B cell (primary cell): ENCODE results near the gene HSD17B4. TPM values are rescaled to one million over a fixed set of nuclear protein-coding genes. Genes with fewer than 3 reads are reported as not detected.

Source experiments
- ATAC-seq: fragments of 200-7000 bp; cut with Tn5 transposase; one replicate; pipeline ENCODE4 v1.10.0; 2021; ENCODE audit warnings: low read depth, mild to moderate bottlenecking, moderate number of reproducible peaks, moderate library complexity
- CTCF ChIA-PET: fragments of 350-600 bp; sonication (Branson Sonifier 250); formaldehyde crosslinking; loops from one replicate; lab custom pipeline; 2021; ENCODE audit warnings: antibody characterized with exemption, inconsistent platforms; lab: Charles Lee
- POLR2A ChIA-PET: fragments of 350-600 bp; sonication (Branson Sonifier 250); formaldehyde crosslinking; loops from one replicate; lab custom pipeline; 2021; ENCODE audit warnings: antibody characterized with exemption; lab: Charles Lee
- DNase-seq: peaks from one replicate; pipeline ENCODE4 v3.0.0; 2013
- H2AFZ ChIP-seq: 2 replicates; pipeline ENCODE4 v1.6.1; 2012; ENCODE audit warnings: mild to moderate bottlenecking, low read depth, low read length; ENCODE audit not compliant: insufficient read depth, poor library complexity, severe bottlenecking
- H3K27ac ChIP-seq, 2 donors: 1 replicate in 1 of 2; 2 replicates in 1 of 2; pipeline ENCODE4 v1.5.1; 2012 to 2013; ENCODE audit warnings: low read length in 2 of 2, mild to moderate bottlenecking in 2 of 2, moderate library complexity in 1 of 2
- H3K27me3 ChIP-seq, 4 experiments: fragments of 200-600 bp in 1 of 4; sonication (generic) in 1 of 4; replicated peaks in 1 of 4; 1 replicate in 2 of 4; 2 replicates in 2 of 4; pipeline versions ENCODE4 v1.6.1 to v1.7.0; 2013 to 2016; ENCODE audit warnings: low read length in 3 of 4, mild to moderate bottlenecking in 2 of 4, mixed read lengths in 1 of 4, moderate library complexity in 1 of 4; ENCODE audit not compliant: insufficient read depth in 4 of 4, control insufficient read depth in 3 of 4; ENCODE audit errors: control extremely low read depth in 1 of 4
- H3K36me3 ChIP-seq, 2 experiments: replicated peaks in 1 of 2; 1 replicate in 1 of 2; 2 replicates in 1 of 2; pipeline versions ENCODE4 v1.6.1 to v1.7.1; 2013; ENCODE audit warnings: low read length in 1 of 2; ENCODE audit not compliant: insufficient read depth in 2 of 2, control insufficient read depth in 1 of 2; ENCODE audit errors: control extremely low read depth in 1 of 2, extremely low read depth in 1 of 2
- H3K4me1 ChIP-seq, 2 donors: fragments of 200-600 bp in 1 of 2; sonication (generic) in 1 of 2; 1 replicate in 1 of 2; 2 replicates in 1 of 2; pipeline versions ENCODE4 v1.5.1 to v1.6.1; 2013 to 2017; ENCODE audit warnings: low read length in 2 of 2; ENCODE audit not compliant: control insufficient read depth in 2 of 2, insufficient read depth in 2 of 2
- H3K4me2 ChIP-seq: replicated peaks from 2 replicates; pipeline ENCODE3; 2012; ENCODE audit warnings: mild to moderate bottlenecking, low read depth, low read length; ENCODE audit not compliant: poor library complexity, severe bottlenecking
- H3K4me3 ChIP-seq, 5 experiments: fragments of 200-600 bp in 1 of 5; sonication (generic) in 1 of 5; 1 replicate in 3 of 5; 2 replicates in 2 of 5; pipeline versions ENCODE4 v1.5.1 to v1.7.0; 2011 to 2016; ENCODE audit warnings: low read length in 4 of 5, mild to moderate bottlenecking in 4 of 5, low read depth in 2 of 5, control low read depth in 1 of 5, moderate library complexity in 1 of 5; ENCODE audit not compliant: insufficient read depth in 1 of 5; ENCODE audit errors: control extremely low read depth in 1 of 5, extremely low read depth in 1 of 5
- H3K79me2 ChIP-seq: fragments of 200-600 bp; sonication (generic); one replicate; pipeline ENCODE4 v1.6.0; 2016; ENCODE audit warnings: low read length; ENCODE audit not compliant: control insufficient read depth, insufficient read depth
- H3K9ac ChIP-seq: fragments of 200-600 bp; sonication (generic); 2 replicates; pipeline ENCODE4 v1.6.1; 2017; ENCODE audit warnings: mild to moderate bottlenecking, low read length, moderate library complexity
- H3K9me3 ChIP-seq, 3 donors: one replicate each; pipeline versions ENCODE4 v1.6.1 to v1.7.1; 2013; ENCODE audit warnings: low read length in 2 of 3; ENCODE audit not compliant: control insufficient read depth in 2 of 3, insufficient read depth in 1 of 3; ENCODE audit errors: control extremely low read depth in 1 of 3
- H4K20me1 ChIP-seq: 2 replicates; pipeline ENCODE4 v1.6.0; 2012; ENCODE audit warnings: mild to moderate bottlenecking, low read length; ENCODE audit not compliant: insufficient read depth, control insufficient read depth, poor library complexity, severe bottlenecking
- H3K27ac Mint-ChIP-seq: one replicate; pipeline ENCODE4 v1.8.0; 2021; ENCODE audit warnings: mixed read lengths
- H3K27me3 Mint-ChIP-seq: one replicate; pipeline ENCODE4 v1.8.0; 2021; ENCODE audit warnings: mixed read lengths
- H3K4me1 Mint-ChIP-seq: one replicate; pipeline ENCODE4 v1.8.0; 2021; ENCODE audit warnings: mixed read lengths
- H3K4me3 Mint-ChIP-seq: one replicate; pipeline ENCODE4 v1.8.0; 2021; ENCODE audit warnings: mixed read lengths
- H3K9me3 Mint-ChIP-seq: one replicate; pipeline ENCODE4 v1.8.0; 2022; ENCODE audit warnings: mixed read lengths; ENCODE audit not compliant: insufficient read depth
- EZH2 ChIP-seq: IDR thresholded peaks from 2 replicates; pipeline ENCODE4 v1.6.1; 2012; ENCODE audit warnings: borderline replicate concordance, low read depth, mild to moderate bottlenecking, moderate library complexity, low read length; ENCODE audit not compliant: insufficient read depth, poor library complexity, severe bottlenecking
- WGBS: methylation state at CpG from one replicate; pipeline ENCODE4 v1.1.5; 2013; ENCODE audit warnings: missing lambda C conversion rate; ENCODE audit not compliant: insufficient coverage; 5-methylcytosine and 5-hydroxymethylcytosine counted together
- intact Hi-C: fragments of 100-400 bp; cut with micrococcal nuclease; formaldehyde crosslinking; loops from one replicate; pipeline ENCODE4 v1.10.0; 2022
- polyA plus RNA-seq: library from polyadenylated mRNA; depleted of rRNA; stranded (reverse); fragments of >200 nt; gene quantifications from 2 replicates; pipeline ENCODE4 v1.2.3, GENCODE V29; 2012
- total RNA-seq, 2 donors: library from RNA; stranded (reverse); fragments of 120-200 nt in 1 of 2; gene quantifications; 1 replicate in 1 of 2; 2 replicates in 1 of 2; pipeline versions ENCODE4 v1.2.3 to v1.2.4, GENCODE V29; 2013 to 2022
- TF ChIP-seq, protein P1 (sequence below): fragments of 200-600 bp; IDR thresholded peaks from one replicate; pipeline ENCODE4 v1.8.0; 2022; ENCODE audit warnings: antibody characterized with exemption, mild to moderate bottlenecking

The HSD17B4 gene
- total and polyA plus RNA-seq, 2 donors (not counting 1 experiment from before 2014, with no cell fraction given): 114 to 125 TPM

DNA sequence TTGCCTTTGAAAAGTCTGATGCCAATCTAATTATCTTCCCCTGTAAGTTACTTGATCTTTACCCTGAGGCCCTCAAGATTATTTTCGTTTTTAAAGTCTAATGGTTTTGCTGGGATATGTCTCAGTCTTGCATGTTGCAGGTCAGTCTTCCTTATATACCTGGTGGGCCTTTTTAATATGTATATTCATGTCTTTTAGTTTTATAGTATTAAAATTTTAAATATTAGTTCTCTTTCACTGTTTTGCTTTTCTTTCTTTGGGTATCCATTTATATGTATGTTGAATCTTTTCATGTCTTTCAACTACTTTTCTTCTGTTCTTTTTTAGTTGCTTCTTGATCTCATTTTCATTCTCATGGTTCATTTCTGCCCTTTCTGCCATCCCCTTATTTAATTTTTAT is 68.9 kb downstream of the HSD17B4 start:
- Histone ChIP-seq H2AFZ (no peak overlapping the region), H3K27ac (no peak overlapping the region), H3K4me2 (no peak overlapping the region), H3K4me3 (no peak overlapping the region), H3K4me1 (no peaks in the 10 kb centered on the region), H3K79me2 (no peaks in the 10 kb centered on the region), H3K9me3 (no peaks in the 10 kb centered on the region), H3K36me3 (peaks cover 3 to 6% of the 10 kb centered on the region in 2 experiments), H3K27me3 (no peaks in the 10 kb centered on the region), H4K20me1 (no peaks in the 10 kb centered on the region), H3K9ac (no peak overlapping the region)
- intact Hi-C loops: no loop called here
- ATAC-seq (no peak), DNase-seq (no peak)
- ChIA-PET CTCF (no interaction called here), POLR2A (no interaction called here)
- Mint-ChIP-seq H3K27me3 (no peaks in the 10 kb centered on the region), H3K4me3 (no peak overlapping the region), H3K27ac (no peak overlapping the region), H3K9me3 (peaks cover 2% of the 10 kb centered on the region), H3K4me1 (peaks cover 5% of the 10 kb centered on the region)
- WGBS: no CpG with 5 or more reads among the region's 1 CpG
- no peak for TF ChIP-seq EZH2
- TF ChIP-seq, protein P1, sequence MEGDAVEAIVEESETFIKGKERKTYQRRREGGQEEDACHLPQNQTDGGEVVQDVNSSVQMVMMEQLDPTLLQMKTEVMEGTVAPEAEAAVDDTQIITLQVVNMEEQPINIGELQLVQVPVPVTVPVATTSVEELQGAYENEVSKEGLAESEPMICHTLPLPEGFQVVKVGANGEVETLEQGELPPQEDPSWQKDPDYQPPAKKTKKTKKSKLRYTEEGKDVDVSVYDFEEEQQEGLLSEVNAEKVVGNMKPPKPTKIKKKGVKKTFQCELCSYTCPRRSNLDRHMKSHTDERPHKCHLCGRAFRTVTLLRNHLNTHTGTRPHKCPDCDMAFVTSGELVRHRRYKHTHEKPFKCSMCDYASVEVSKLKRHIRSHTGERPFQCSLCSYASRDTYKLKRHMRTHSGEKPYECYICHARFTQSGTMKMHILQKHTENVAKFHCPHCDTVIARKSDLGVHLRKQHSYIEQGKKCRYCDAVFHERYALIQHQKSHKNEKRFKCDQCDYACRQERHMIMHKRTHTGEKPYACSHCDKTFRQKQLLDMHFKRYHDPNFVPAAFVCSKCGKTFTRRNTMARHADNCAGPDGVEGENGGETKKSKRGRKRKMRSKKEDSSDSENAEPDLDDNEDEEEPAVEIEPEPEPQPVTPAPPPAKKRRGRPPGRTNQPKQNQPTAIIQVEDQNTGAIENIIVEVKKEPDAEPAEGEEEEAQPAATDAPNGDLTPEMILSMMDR: no peak

DNA sequence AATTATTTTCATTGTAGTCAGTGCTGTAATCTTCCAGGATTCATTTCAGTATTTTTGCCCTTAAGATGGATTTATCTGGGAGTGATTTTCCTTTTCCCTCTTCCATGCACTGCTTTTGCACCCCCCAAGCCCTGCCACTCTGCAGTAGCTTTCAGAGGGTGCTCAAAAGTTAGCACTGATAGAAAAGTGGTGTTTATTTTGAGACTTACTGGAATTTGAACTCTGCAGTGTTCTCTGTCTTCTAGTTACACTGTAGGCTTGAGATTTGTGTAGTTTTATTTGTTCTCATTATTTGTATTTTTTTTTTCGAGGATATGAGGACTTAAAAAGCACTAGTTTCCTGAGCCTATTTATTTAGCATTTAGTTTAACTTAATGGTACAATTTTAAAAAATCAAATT is 70.5 kb downstream of the HSD17B4 start:
- Mint-ChIP-seq H3K27ac (no peak overlapping the region), H3K27me3 (no peaks in the 10 kb centered on the region), H3K9me3 (no peaks in the 10 kb centered on the region), H3K4me1 (peaks cover 5% of the 10 kb centered on the region), H3K4me3 (no peak overlapping the region)
- Histone ChIP-seq H3K4me3 (no peak overlapping the region), H3K9ac (no peak overlapping the region), H3K4me1 (no peaks in the 10 kb centered on the region), H2AFZ (no peak overlapping the region), H4K20me1 (no peaks in the 10 kb centered on the region), H3K9me3 (no peaks in the 10 kb centered on the region), H3K27me3 (no peaks in the 10 kb centered on the region), H3K79me2 (no peaks in the 10 kb centered on the region), H3K36me3 (peaks cover 4 to 12% of the 10 kb centered on the region in 2 experiments), H3K27ac (no peak overlapping the region), H3K4me2 (no peak overlapping the region)
- DNase-seq: no peak
- ATAC-seq: no peak
- intact Hi-C loops: no loop called here
- ChIA-PET POLR2A (no interaction called here), CTCF (interaction anchor here (1.2 kb wide), 1 partner anchor 12 kb away, joined by 4 read pairs; no protein-coding TSS in a partner anchor)
- no peak for TF ChIP-seq EZH2
- TF ChIP-seq, protein P1: no peak
- no CpG with 5 or more reads among the region's 1 CpG for WGBS
